H1 (cell line): ENCODE data around the gene ZBTB16.

Experiments used
- ATF2 ChIP-seq: IDR thresholded peaks from 2 replicates; pipeline ENCODE4 v1.6.1; 2012; ENCODE audit warnings: low read length, inconsistent platforms
- CTCF ChIP-seq, 3 experiments: IDR thresholded peaks; 1 replicate in 2 of 3; 2 replicates in 1 of 3; pipeline versions ENCODE4 v1.5.1 to v1.6.1; 2011; ENCODE audit warnings: low read length in 3 of 3, mild to moderate bottlenecking in 3 of 3, inconsistent platforms in 2 of 3, low read depth in 1 of 3, moderate library complexity in 1 of 3; ENCODE audit not compliant: insufficient read depth in 1 of 3; ENCODE audit errors: control extremely low read depth in 1 of 3
- EP300 ChIP-seq, 2 experiments: IDR thresholded peaks; 1 replicate in 1 of 2; 2 replicates in 1 of 2; pipeline ENCODE4 v1.6.1; 2011 to 2012; ENCODE audit warnings: low read depth in 2 of 2, low read length in 2 of 2, mild to moderate bottlenecking in 2 of 2, borderline replicate concordance in 1 of 2, inconsistent platforms in 1 of 2, moderate library complexity in 1 of 2
- HDAC6 ChIP-seq: IDR thresholded peaks from one replicate; pipeline ENCODE4 v1.7.1; 2012; ENCODE audit warnings: low read depth, mild to moderate bottlenecking, inconsistent platforms, low read length, moderate library complexity
- JUN ChIP-seq: IDR thresholded peaks from 2 replicates; pipeline ENCODE4 v1.6.1; 2011; ENCODE audit warnings: low read depth, mild to moderate bottlenecking, improper control_type of control experiment, low read length
- TAF1 ChIP-seq: IDR thresholded peaks from 2 replicates; pipeline ENCODE4 v1.6.1; 2011; ENCODE audit warnings: mild to moderate bottlenecking, low read depth, low read length
- TCF12 ChIP-seq: IDR thresholded peaks from 2 replicates; pipeline ENCODE4 v1.6.1; 2011; ENCODE audit warnings: low read depth, mild to moderate bottlenecking, low read length
- TF ChIP-seq, protein P1 (sequence below): IDR thresholded peaks from 2 replicates; pipeline ENCODE4 v1.6.1; 2012; ENCODE audit warnings: inconsistent platforms

- TF ChIP-seq JUN (no peak), TAF1 (no peak), CTCF (IDR thresholded peaks at IDR 0.05; ENCODE audit: control extremely low read depth in 1 of 3, insufficient read depth in 1 of 3, low read depth in 1 of 3, low read length in 3 of 3) (no peak), TCF12 (no peak), ATF2 (no peak), EP300 (IDR thresholded peaks at IDR 0.05; ENCODE audit: borderline replicate concordance in 1 of 2, low read depth in 2 of 2, low read length in 2 of 2) (no peak), HDAC6 (no peak)
- TF ChIP-seq, protein P1, sequence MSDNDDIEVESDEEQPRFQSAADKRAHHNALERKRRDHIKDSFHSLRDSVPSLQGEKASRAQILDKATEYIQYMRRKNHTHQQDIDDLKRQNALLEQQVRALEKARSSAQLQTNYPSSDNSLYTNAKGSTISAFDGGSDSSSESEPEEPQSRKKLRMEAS = no peak
Observed at GRCh38 chr11:114099392-114100178, 40.1 kb downstream of the ZBTB16 start.
